Left ventricle myocardium inferior (tissue), 1 donor: ENCODE data around the gene CYP20A1. TPM values are rescaled to one million over a fixed set of nuclear protein-coding genes. Genes with fewer than 3 reads are reported as not detected.

Experiments
- DNase-seq: peaks from one replicate; pipeline ENCODE4 v3.0.0-alpha.2; 2020
- H3K27ac ChIP-seq: fragments of 200-600 bp; replicated peaks from 2 replicates; pipeline ENCODE4 v1.8.0; 2021
- H3K27me3 ChIP-seq: fragments of 200-600 bp; 2 replicates; pipeline ENCODE4 v1.8.0; 2021; ENCODE audit warnings: low read depth
- H3K36me3 ChIP-seq: fragments of 200-600 bp; 2 replicates; pipeline ENCODE4 v1.8.0; 2021
- H3K4me1 ChIP-seq: fragments of 200-600 bp; 2 replicates; pipeline ENCODE4 v1.8.0; 2021
- H3K4me3 ChIP-seq: fragments of 200-600 bp; 2 replicates; pipeline ENCODE4 v1.8.0; 2021; ENCODE audit warnings: mild to moderate bottlenecking, moderate library complexity
- H3K9me3 ChIP-seq: fragments of 200-600 bp; replicated peaks from 2 replicates; pipeline ENCODE4 v1.8.0; 2021
- intact Hi-C: fragments of 100-400 bp; cut with micrococcal nuclease; formaldehyde crosslinking; loops from one replicate; pipeline ENCODE4 v1.11.0; 2022
- total RNA-seq: library from RNA; stranded (reverse); fragmentation: NEBNext Ultra II Directional; extraction: Animal tissue kit (Norgen Biotek cat#: 25700); gene quantifications from one replicate; pipeline ENCODE4 v1.2.1, GENCODE V29; 2021
- TF ChIP-seq, protein P1 (sequence below): fragments of 200-600 bp; IDR thresholded peaks from 2 replicates; pipeline ENCODE4 v1.8.0; 2021; ENCODE audit warnings: antibody characterized with exemption, mild to moderate bottlenecking, borderline replicate concordance
- donor health status: DM: no; HTN: yes; CAD: no; lungs with severe emphysema.

CYP20A1 gene
- total RNA-seq, 1 donor from 2014 or later, result 11.9 TPM

- TF ChIP-seq, protein P1, sequence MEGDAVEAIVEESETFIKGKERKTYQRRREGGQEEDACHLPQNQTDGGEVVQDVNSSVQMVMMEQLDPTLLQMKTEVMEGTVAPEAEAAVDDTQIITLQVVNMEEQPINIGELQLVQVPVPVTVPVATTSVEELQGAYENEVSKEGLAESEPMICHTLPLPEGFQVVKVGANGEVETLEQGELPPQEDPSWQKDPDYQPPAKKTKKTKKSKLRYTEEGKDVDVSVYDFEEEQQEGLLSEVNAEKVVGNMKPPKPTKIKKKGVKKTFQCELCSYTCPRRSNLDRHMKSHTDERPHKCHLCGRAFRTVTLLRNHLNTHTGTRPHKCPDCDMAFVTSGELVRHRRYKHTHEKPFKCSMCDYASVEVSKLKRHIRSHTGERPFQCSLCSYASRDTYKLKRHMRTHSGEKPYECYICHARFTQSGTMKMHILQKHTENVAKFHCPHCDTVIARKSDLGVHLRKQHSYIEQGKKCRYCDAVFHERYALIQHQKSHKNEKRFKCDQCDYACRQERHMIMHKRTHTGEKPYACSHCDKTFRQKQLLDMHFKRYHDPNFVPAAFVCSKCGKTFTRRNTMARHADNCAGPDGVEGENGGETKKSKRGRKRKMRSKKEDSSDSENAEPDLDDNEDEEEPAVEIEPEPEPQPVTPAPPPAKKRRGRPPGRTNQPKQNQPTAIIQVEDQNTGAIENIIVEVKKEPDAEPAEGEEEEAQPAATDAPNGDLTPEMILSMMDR, result no peak
- Histone ChIP-seq H3K9me3 (no peaks in the 10 kb centered on the region), H3K4me1 (peaks cover 28% of the 10 kb centered on the region), H3K4me3 (no peak overlapping the region), H3K27me3 (no peaks in the 10 kb centered on the region), H3K27ac (no peak overlapping the region), H3K36me3 (peaks cover 16% of the 10 kb centered on the region)
- intact Hi-C loops, result no loop called here
- DNase-seq, result no peak
Measured at GRCh38 chr2:203346612-203347011, 107.8 kb downstream of the CYP20A1 start.

- peaks cover 17% of the 10 kb centered on the region for H3K36me3 ChIP-seq
- no peaks in the 10 kb centered on the region for H3K9me3 ChIP-seq
- no peak overlapping the region for H3K4me3 ChIP-seq
- TF ChIP-seq, protein P1, result no peak
- no peaks in the 10 kb centered on the region for H3K27me3 ChIP-seq
- peaks cover 31% of the 10 kb centered on the region for H3K4me1 ChIP-seq
- H3K27ac ChIP-seq, result peak overlapping the region; percentile 59
- intact Hi-C loops, result no loop called here
- DNase-seq, result no peak
Measured at GRCh38 chr2:203347375-203347774, 108.6 kb downstream of the CYP20A1 start.

GRCh38 chr2:203352604-203353255 lies 113.9 kb downstream of the CYP20A1 start:
- Histone ChIP-seq H3K27me3 (no peaks in the 10 kb centered on the region), H3K4me3 (no peak overlapping the region), H3K27ac (no peak overlapping the region), H3K4me1 (peaks cover 41% of the 10 kb centered on the region), H3K9me3 (no peaks in the 10 kb centered on the region), H3K36me3 (peaks cover 10% of the 10 kb centered on the region)
- intact Hi-C loops, result no loop called here
- DNase-seq, result no peak
- TF ChIP-seq, protein P1, result no peak

DNA sequence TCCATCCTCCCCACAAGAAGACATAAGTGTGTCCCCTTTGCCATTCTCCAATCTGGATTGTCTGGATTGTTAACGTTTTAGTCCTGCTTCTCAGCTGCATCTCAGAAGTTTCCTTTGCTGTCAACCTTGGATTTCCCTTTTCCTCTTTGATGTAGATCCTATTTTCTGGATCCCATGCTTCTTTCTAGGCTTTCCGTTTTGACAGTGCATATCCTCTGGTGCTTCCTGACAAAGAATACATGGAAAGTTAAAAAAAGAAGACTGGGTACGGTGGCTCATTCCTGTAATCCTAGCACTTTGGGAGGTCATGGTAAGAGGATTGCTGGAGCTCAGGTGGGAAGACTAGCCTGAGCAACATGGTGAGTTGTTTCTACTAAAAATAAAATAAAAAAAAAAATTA lies 116.1 kb downstream of the CYP20A1 start:
- peaks cover 5% of the 10 kb centered on the region for H3K36me3 ChIP-seq
- no peak for DNase-seq
- H3K4me1 ChIP-seq, result peaks cover 33% of the 10 kb centered on the region
- H3K27me3 ChIP-seq, result no peaks in the 10 kb centered on the region
- TF ChIP-seq, protein P1, result no peak
- H3K9me3 ChIP-seq, result no peaks in the 10 kb centered on the region
- H3K4me3 ChIP-seq, result no peak overlapping the region
- intact Hi-C loops, result no loop called here
- H3K27ac ChIP-seq, result no peak overlapping the region

Other genes starting within 250 kb of the CYP20A1 start
- 18.0 TPM for gene NBEAL1, start 224.1 kb upstream of the CYP20A1 start, total RNA-seq
- gene ABI2, start 89.4 kb downstream of the CYP20A1 start, total RNA-seq, result 63.1 TPM